HG02938 (cell line): Measurements from ENCODE around the gene RPAP3.

Experiments used
- ATAC-seq: cut with Tn5 transposase; IDR thresholded peaks from one replicate; pipeline ENCODE4 v1.9.1; 2021; ENCODE audit warnings: mild to moderate bottlenecking, moderate library complexity; ENCODE audit not compliant: unreplicated experiment

The RPAP3 gene

GRCh38 chr12:47744005-47744651, 38.3 kb upstream of the RPAP3 start:
- no peak for ATAC-seq

DNA sequence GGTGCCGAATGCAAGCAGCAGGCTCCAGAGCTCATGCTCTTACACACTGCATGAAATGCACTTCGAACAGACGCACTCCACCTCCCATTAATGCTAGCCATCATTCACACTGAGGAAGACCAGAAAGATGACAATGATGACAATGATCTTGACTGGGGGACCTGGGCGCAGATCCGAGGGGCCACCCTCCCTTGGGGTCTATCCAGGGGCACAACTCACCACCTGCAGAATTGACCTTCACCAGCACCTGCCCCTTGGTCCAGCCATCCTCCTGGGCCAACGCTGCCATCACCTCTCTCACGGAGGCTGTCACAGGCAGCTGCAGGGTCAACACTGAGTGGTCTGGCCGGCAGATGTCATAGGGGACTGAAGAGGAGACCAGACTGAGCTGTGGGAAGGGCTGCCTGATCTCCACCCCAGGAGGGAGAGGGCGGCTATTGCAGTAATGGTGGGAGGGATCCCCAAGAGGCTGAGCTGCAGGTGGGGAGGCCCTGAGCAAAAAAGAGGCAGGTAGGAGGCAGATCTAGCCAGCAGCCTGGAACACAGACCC, 37.6 kb upstream of the RPAP3 start:
- no peak for ATAC-seq

DNA sequence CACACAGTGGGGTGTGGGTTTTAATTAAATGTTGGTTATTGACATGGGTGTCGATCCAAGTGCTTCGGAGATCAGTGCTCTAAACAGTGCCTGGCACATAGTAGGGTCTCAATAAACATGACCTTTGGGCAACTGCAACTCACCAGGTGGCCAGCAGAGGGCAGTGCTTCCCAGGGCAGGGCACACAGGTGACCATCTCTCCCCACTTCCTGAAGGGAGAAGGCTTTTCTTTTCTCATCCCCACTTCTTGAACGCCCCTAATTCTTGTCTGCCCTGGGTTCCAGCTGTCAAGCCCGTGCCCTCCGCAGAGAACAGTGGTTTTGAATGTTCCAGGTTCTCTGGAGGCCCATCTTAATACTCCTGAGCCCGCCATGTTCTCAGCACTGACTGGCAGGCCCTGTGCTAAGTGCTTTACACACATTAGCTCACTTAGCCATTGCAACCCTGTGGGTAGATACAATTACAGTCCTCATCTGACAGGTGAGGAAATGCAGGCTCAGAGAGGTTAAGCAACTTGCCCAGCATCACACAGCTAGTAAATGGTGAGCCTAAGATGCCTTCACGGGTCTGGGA, 36.5 kb upstream of the RPAP3 start:
- no peak for ATAC-seq

DNA sequence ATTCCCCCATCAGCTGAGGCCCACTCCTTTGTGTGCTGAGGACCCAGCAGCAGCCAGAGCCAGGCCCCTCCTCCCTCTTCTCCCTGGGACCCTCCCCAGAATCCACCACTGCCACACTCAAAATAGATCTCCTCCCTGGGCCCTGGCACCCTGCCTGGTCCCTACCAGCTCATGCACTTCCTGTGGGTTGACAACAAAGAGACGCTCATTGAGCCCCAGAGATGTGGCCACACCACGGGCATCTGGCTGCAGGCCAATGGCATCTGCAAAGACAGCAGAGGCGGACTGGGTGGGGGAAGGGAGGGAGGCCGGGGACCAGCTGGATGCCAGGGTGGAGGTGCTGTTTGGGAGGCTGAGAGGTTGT, 35.5 kb upstream of the RPAP3 start:
- ATAC-seq: no peak

- peak; percentile 42 for ATAC-seq
These were observed 34.9 kb upstream of the RPAP3 start for GRCh38 chr12:47740606-47741339.

- ATAC-seq: peak; percentile 43
These were observed 34.1 kb upstream of the RPAP3 start for GRCh38 chr12:47739979-47740378.

DNA sequence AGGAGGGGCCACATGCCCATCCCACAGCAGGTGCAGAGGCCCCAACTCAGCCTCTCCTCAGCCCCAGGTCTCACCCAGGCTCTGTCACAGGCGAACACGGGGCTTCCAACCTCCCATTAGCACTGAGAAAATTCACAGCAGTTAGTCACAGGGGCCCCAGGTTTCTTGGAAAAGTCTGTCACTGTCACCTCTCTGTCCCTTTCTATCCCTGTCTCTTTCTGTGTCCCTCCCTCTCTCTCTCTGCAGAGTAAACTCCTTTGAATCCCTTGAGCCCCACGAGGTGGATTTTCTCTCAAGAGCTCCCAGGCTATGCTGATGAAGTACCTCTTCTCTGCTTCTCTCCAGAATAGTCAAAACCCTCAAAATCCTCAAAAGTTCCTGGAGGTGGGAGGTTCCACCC, 33.5 kb upstream of the RPAP3 start:
- no peak for ATAC-seq

GRCh38 chr12:47737936-47738594, 32.2 kb upstream of the RPAP3 start:
- no peak for ATAC-seq

DNA sequence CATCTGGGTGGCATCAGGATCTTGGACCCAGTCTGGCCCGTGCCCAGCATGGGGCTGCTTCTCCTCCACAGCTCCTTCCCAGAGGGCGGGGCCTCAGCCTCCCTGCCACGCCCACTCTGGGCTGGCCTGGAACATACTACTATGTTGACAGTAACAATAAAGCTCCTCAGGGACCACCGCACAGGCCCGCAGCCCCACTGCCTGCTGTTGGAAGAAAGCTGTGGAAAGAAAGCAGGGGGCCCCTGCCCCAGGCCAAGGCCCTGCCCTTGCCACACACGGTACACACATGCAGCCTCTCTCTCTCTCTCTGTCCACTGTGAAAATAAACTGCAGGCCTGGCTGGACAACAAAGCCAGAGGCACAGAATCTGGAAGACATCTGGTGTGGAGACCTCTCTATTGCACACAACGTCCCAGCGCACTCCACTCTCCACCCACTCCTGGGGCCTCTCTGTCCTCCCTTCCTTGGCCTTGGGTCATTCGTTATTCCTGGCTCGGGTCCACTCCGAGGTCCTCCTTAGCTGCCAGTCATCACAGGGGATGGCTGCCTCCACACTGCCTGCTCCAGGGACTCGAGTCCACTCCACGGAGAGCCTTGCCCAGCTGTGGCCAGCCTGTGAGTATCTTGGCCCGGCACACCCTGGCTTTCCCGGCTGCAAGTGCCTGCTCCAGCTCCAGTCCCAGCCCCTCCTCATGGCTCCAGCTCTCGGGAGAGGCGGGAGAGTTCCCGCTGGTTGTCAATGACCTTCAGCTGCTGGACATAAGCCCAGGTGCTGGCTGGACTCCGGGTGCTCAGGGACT, 31.2 kb upstream of the RPAP3 start:
- no peak for ATAC-seq

- ATAC-seq: no peak
These were observed 30.4 kb upstream of the RPAP3 start for GRCh38 chr12:47736216-47736615.

GRCh38 chr12:47735649-47736048, 29.8 kb upstream of the RPAP3 start:
- ATAC-seq: no peak

DNA sequence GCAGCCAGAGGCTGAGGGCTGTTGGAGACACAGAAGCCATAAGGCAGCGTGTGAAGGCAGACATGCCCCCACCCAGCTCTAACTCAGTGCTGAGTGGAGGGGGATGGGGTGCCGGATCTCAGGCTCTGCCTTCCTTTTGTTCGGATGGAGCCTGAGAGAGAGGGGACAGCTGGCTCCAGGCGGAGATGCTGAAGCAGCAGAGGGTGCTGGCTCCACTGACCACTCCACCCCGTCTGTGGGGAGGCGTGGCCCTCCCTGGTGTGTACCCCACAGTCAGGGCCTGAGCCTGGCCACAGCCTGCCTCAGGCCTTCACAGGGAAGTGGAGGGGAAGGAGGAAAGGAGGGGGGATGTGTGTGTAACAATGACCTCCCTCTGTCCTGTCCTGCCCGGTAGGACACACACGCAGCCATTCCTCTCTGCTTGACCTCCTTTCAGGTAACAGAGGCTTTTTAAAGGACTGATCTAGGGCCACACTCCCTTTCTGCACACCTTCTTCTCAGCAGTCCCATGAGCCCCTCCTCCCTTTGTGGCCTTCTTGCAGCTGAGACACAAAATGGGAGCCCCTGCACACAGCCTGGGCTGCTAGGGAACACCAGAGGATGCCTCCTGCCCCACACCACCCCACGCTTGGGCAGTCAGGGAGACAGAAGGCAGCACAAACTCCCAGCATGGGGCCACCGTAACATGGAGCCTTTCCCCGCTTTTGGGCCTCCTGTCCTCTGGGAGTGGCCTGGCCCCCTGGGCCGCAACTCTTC, 29.1 kb upstream of the RPAP3 start:
- ATAC-seq: no peak

DNA sequence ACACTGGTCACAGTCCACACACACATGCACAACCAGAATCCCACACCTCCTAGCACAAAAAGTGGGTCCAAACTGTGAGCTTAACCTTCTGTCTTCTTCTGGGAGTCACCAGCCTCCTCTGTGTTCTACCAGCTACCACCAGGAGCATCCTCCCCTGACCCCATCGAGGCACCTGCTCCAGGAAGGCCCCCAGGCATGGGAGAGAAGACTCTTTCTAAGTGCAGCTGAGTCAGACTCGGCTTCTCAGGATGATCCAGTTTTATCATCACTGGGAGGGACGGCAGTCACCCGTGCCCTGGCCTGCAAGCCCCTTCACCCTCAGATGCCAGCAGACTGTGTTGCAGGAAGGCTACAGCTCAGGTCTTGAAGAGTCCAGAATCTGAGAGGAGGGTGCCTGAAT, 27.3 kb upstream of the RPAP3 start:
- no peak for ATAC-seq

- ATAC-seq: no peak
These were observed 26.7 kb upstream of the RPAP3 start for GRCh38 chr12:47732504-47732903.

- no peak for ATAC-seq
These were observed 25.9 kb upstream of the RPAP3 start for GRCh38 chr12:47731723-47732122.

GRCh38 chr12:47730341-47730744, 24.5 kb upstream of the RPAP3 start:
- ATAC-seq: no peak

DNA sequence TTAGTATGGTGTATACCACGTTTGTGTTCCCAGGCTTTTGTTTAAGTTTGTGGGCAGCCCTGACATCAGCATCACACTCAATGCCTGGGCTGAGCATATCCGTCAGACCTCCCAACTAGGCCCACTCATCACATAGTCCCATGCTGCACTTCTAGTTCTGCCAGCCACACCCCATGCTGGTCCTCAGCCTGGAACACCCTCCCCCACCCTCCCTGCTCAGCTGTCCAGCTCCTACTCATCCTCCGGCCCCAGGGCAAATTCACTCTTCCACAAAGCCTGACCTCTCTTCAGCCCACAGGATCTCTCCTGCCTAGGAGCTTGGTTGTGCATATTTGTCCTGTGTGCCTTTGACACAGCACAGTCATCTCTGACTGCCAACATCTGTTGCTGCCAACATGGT, 23.4 kb upstream of the RPAP3 start:
- ATAC-seq: no peak

- ATAC-seq: peak; percentile 90
These were observed 20.1 kb upstream of the RPAP3 start for GRCh38 chr12:47725893-47726292.

GRCh38 chr12:47725091-47725772, 19.4 kb upstream of the RPAP3 start, which contains the start of gene ENDOU:
Gene ENDOU (minus strand): TSS chr12:47725490. CDS start chr12:47725413, 77 bp downstream.
- ATAC-seq: no peak
